ENCODE measurements around the gene DPF3. TPM values are rescaled to one million over a fixed set of nuclear protein-coding genes. Genes with fewer than 3 reads are reported as not detected.

DPF3 gene
- total RNA-seq, 1 donor from 2014 or later: 1.1 TPM

- ATAC-seq: no peak
Measured at GRCh38 chr14:72709916-72710611, 183.8 kb downstream of the DPF3 start.

GRCh38 chr14:72708708-72709475 lies 185.0 kb downstream of the DPF3 start:
- no peak for ATAC-seq

GRCh38 chr14:72708222-72708621 lies 185.7 kb downstream of the DPF3 start:
- no peak for ATAC-seq

- no peak for ATAC-seq
Measured at GRCh38 chr14:72706485-72706884, 187.4 kb downstream of the DPF3 start.

GRCh38 chr14:72704502-72704901 lies 189.4 kb downstream of the DPF3 start:
- ATAC-seq: no peak

- ATAC-seq: peak; percentile 10
Measured at GRCh38 chr14:72701605-72702004, 192.3 kb downstream of the DPF3 start.

GRCh38 chr14:72701237-72701565 lies 192.7 kb downstream of the DPF3 start:
- no peak for ATAC-seq

- ATAC-seq: no peak
Measured at GRCh38 chr14:72700338-72701236, 193.3 kb downstream of the DPF3 start.

GRCh38 chr14:72699852-72700257 lies 194.0 kb downstream of the DPF3 start:
- peak; percentile 56 for ATAC-seq

GRCh38 chr14:72699443-72699842 lies 194.5 kb downstream of the DPF3 start:
- ATAC-seq: no peak

- ATAC-seq: peak; percentile 66
Measured at GRCh38 chr14:72692696-72693095, 201.2 kb downstream of the DPF3 start.

GRCh38 chr14:72690324-72690723 lies 203.6 kb downstream of the DPF3 start:
- no peak for ATAC-seq

- ATAC-seq: no peak
Measured at GRCh38 chr14:72688990-72689671, 204.8 kb downstream of the DPF3 start.

GRCh38 chr14:72686832-72687231 lies 207.1 kb downstream of the DPF3 start:
- ATAC-seq: no peak

GRCh38 chr14:72686101-72686500 lies 207.8 kb downstream of the DPF3 start:
- no peak for ATAC-seq

- no peak for ATAC-seq
Measured at GRCh38 chr14:72685456-72685855, 208.4 kb downstream of the DPF3 start.

- no peak for ATAC-seq
Measured at GRCh38 chr14:72683787-72684186, 210.1 kb downstream of the DPF3 start.

GRCh38 chr14:72682188-72682587 lies 211.7 kb downstream of the DPF3 start:
- ATAC-seq: no peak

GRCh38 chr14:72680853-72681640 lies 212.9 kb downstream of the DPF3 start:
- ATAC-seq: no peak

GRCh38 chr14:72679536-72680151 lies 214.3 kb downstream of the DPF3 start:
- ATAC-seq: no peak

- ATAC-seq: no peak
Measured at GRCh38 chr14:72679141-72679535, 214.8 kb downstream of the DPF3 start.
